IMR-90 (cell line): ENCODE results near the gene ZDHHC12. TPM values are rescaled to one million over a fixed set of nuclear protein-coding genes. Genes with fewer than 3 reads are reported as not detected.

Experiments used
- ATAC-seq: fragments of 200-7000 bp; cut with Tn5 transposase; 2 replicates; pipeline ENCODE4 v1.9.1; 2020; ENCODE audit warnings: low read depth, mild to moderate bottlenecking, moderate library complexity
- BruUV-seq: library from RNA; stranded (reverse); fragments of 400-500 nt; replicated peaks from 2 replicates; lab custom pipeline; 2021; lab: Mats Ljungman, UMichigan
- CTCF ChIA-PET: fragments of 300-600 bp; formaldehyde crosslinking; extraction: SDS; loops from one replicate; lab custom pipeline; 2021; ENCODE audit warnings: antibody characterized with exemption; lab: Yijun Ruan, JAX
- POLR2A ChIA-PET: fragments of 300-600 bp; sonication (Branson Sonifier 250); formaldehyde crosslinking; loops from one replicate; lab custom pipeline; 2022; ENCODE audit warnings: antibody characterized with exemption; ENCODE audit not compliant: unreplicated experiment; lab: Charles Lee
- DNase-seq: peaks from one replicate; pipeline ENCODE4 v3.0.0; 2013
- H2AFZ ChIP-seq: replicated peaks from 2 replicates; pipeline ENCODE3; 2013; ENCODE audit warnings: low read length, mild to moderate bottlenecking; ENCODE audit not compliant: poor library complexity
- H2AK5ac ChIP-seq: 2 replicates; pipeline ENCODE4 v1.6.1; 2013; ENCODE audit warnings: low read depth, low read length, inconsistent platforms
- H2AK9ac ChIP-seq: replicated peaks from 2 replicates; pipeline ENCODE3; 2013; ENCODE audit warnings: mild to moderate bottlenecking, low read depth, low read length, moderate library complexity; ENCODE audit not compliant: poor library complexity
- H2BK120ac ChIP-seq: 2 replicates; pipeline ENCODE4 v1.6.1; 2013; ENCODE audit warnings: low read depth, low read length, inconsistent platforms
- H2BK15ac ChIP-seq: 3 replicates; pipeline ENCODE4 v1.6.1; 2013; ENCODE audit warnings: low read depth, low read length, inconsistent platforms
- H2BK20ac ChIP-seq: 2 replicates; pipeline ENCODE4 v1.6.1; 2013; ENCODE audit warnings: low read depth, mild to moderate bottlenecking, inconsistent platforms, low read length, moderate library complexity
- H2BK5ac ChIP-seq: 2 replicates; pipeline ENCODE4 v1.6.1; 2013; ENCODE audit warnings: mild to moderate bottlenecking, low read depth, low read length, inconsistent platforms; ENCODE audit not compliant: poor library complexity, severe bottlenecking
- H3K14ac ChIP-seq: replicated peaks from 2 replicates; pipeline ENCODE4 v1.6.1; 2013; ENCODE audit warnings: low read depth, low read length, inconsistent platforms
- H3K18ac ChIP-seq: 2 replicates; pipeline ENCODE4 v1.6.1; 2013; ENCODE audit warnings: low read depth, low read length, control low read depth
- H3K23ac ChIP-seq: 2 replicates; pipeline ENCODE4 v1.6.1; 2013; ENCODE audit warnings: low read depth, low read length, inconsistent platforms
- H3K27ac ChIP-seq: 2 replicates; pipeline ENCODE4 v1.5.1; 2013; ENCODE audit warnings: mild to moderate bottlenecking, control low read depth, low read length; ENCODE audit not compliant: insufficient read depth
- H3K27me3 ChIP-seq: 2 replicates; pipeline ENCODE4 v1.6.1; 2013; ENCODE audit warnings: low read length; ENCODE audit not compliant: control insufficient read depth, insufficient read depth
- H3K36me3 ChIP-seq: 2 replicates; pipeline ENCODE4 v1.6.1; 2013; ENCODE audit warnings: low read length, mixed read lengths; ENCODE audit not compliant: control insufficient read depth, insufficient read depth
- H3K4ac ChIP-seq: 2 replicates; pipeline ENCODE4 v1.6.1; 2013; ENCODE audit warnings: low read depth, low read length, inconsistent platforms
- H3K4me1 ChIP-seq: 2 replicates; pipeline ENCODE4 v1.6.1; 2013; ENCODE audit warnings: low read length, mixed read lengths; ENCODE audit not compliant: control insufficient read depth, insufficient read depth
- H3K4me2 ChIP-seq: 2 replicates; pipeline ENCODE4 v1.6.1; 2013; ENCODE audit warnings: low read depth, mild to moderate bottlenecking, control low read depth, low read length, moderate library complexity
- H3K4me3 ChIP-seq: 2 replicates; pipeline ENCODE4 v1.5.1; 2013; ENCODE audit warnings: low read depth, mild to moderate bottlenecking, control low read depth, low read length, moderate library complexity; ENCODE audit not compliant: insufficient read depth
- H3K56ac ChIP-seq: 2 replicates; pipeline ENCODE4 v1.6.1; 2013; ENCODE audit warnings: low read length, inconsistent platforms; ENCODE audit not compliant: insufficient read depth; ENCODE audit errors: extremely low read depth
- H3K79me1 ChIP-seq, 2 experiments: 2 replicates each; pipeline ENCODE4 v1.6.1; 2013; ENCODE audit warnings: low read length in 2 of 2, inconsistent platforms in 1 of 2, low read depth in 1 of 2
- H3K9ac ChIP-seq: 2 replicates; pipeline ENCODE4 v1.6.1; 2013; ENCODE audit warnings: low read depth, low read length, control low read depth
- H3K9me1 ChIP-seq: 2 replicates; pipeline ENCODE4 v1.6.1; 2013; ENCODE audit warnings: low read length, inconsistent platforms; ENCODE audit not compliant: insufficient read depth
- H3K9me3 ChIP-seq: 2 replicates; pipeline ENCODE4 v1.6.1; 2013; ENCODE audit warnings: low read length; ENCODE audit not compliant: control insufficient read depth, insufficient read depth
- H4K20me1 ChIP-seq: 2 replicates; pipeline ENCODE4 v1.6.1; 2013; ENCODE audit warnings: low read length, inconsistent platforms; ENCODE audit not compliant: insufficient read depth
- H4K5ac ChIP-seq: 2 replicates; pipeline ENCODE4 v1.6.1; 2013; ENCODE audit warnings: mild to moderate bottlenecking, low read depth, low read length, control low read depth
- H4K8ac ChIP-seq, 2 experiments: 2 replicates each; pipeline ENCODE4 v1.6.1; 2013; ENCODE audit warnings: low read depth in 2 of 2, low read length in 2 of 2, control low read depth in 1 of 2, inconsistent platforms in 1 of 2
- H4K91ac ChIP-seq: 2 replicates; pipeline ENCODE4 v1.6.1; 2013; ENCODE audit warnings: low read depth, low read length, inconsistent platforms; ENCODE audit not compliant: insufficient read depth
- FOS ChIP-seq: fragments of 150-350 bp; IDR thresholded peaks from 2 replicates; pipeline ENCODE4 v1.6.1; 2016; ENCODE audit warnings: low read depth, low read length
- WGBS, 2 experiments: methylation state at CpG; one replicate each; pipeline versions ENCODE4 v1.1.5 to v1.1.7; 2013; ENCODE audit warnings: missing lambda C conversion rate in 2 of 2; ENCODE audit not compliant: insufficient read length in 1 of 2; ENCODE audit errors: extremely low coverage in 2 of 2; 5-methylcytosine and 5-hydroxymethylcytosine counted together
- dilution Hi-C: fragments of 300-500 bp; cut with HindIII; formaldehyde crosslinking; loops from one replicate; pipeline ENCODE4 v1.14.3; 2018; ENCODE audit warnings: low sequenced_read_pairs; ENCODE audit not compliant: unreplicated experiment
- in situ Hi-C: fragments of 300-500 bp; cut with MboI; formaldehyde crosslinking; loops from 3 replicates; pipeline ENCODE4 v1.14.3; 2019; ENCODE audit warnings: low sequenced_read_pairs, inconsistent platforms, mixed read lengths
- intact Hi-C: fragments of 100-400 bp; cut with micrococcal nuclease; formaldehyde crosslinking; loops from 2 replicates; pipeline ENCODE4 v1.10.0; 2022
- polyA plus RNA-seq, 3 experiments: library from polyadenylated mRNA; depleted of rRNA; stranded (reverse); fragments of >200 nt; gene quantifications; 2 replicates each; pipeline ENCODE4 v1.2.3, GENCODE V29; 2012; ENCODE audit warnings: low replicate concordance in 1 of 3
- total RNA-seq: library from RNA; depleted of rRNA; stranded (reverse); fragments of >200 nt; gene quantifications from 2 replicates; pipeline ENCODE4 v1.2.3, GENCODE V29; 2012

ZDHHC12 gene
- total and polyA plus RNA-seq, 2 of the 4 experiments (the other 2 are of a cell fraction), result 16.7 to 60.7 TPM

GRCh38 chr9:128719919-128720605 lies 3.9 kb downstream of the ZDHHC12 start:
- H2BK120ac ChIP-seq, result no peak overlapping the region
- no peak overlapping the region for H4K8ac ChIP-seq
- ATAC-seq (no peak), DNase-seq (no peak)
- peaks cover 4% of the 10 kb centered on the region; the same call in 1 of the 2 replicates for H3K4me1 ChIP-seq
- dilution Hi-C loops, result no loop called here
- peaks cover 3 to 15% of the 10 kb centered on the region in 2 experiments for H3K79me1 ChIP-seq
- ChIA-PET POLR2A (no interaction called here), CTCF (no interaction called here)
- H3K4ac ChIP-seq, result no peak overlapping the region
- no peak overlapping the region for H3K23ac ChIP-seq
- no peak overlapping the region for H3K9ac ChIP-seq
- no peak overlapping the region for H3K14ac ChIP-seq
- in situ Hi-C loops, result no loop called here
- H2AK5ac ChIP-seq, result no peak overlapping the region
- H4K5ac ChIP-seq, result no peak overlapping the region
- H3K4me3 ChIP-seq, result no peak overlapping the region
- intact Hi-C loops, result no loop called here
- no peak overlapping the region for H2BK20ac ChIP-seq
- H3K9me1 ChIP-seq, result peaks cover 9% of the 10 kb centered on the region
- H3K27ac ChIP-seq, result no peak overlapping the region
- peaks cover 3% of the 10 kb centered on the region for H3K36me3 ChIP-seq
- 97% methylated on average over 7 of the region's 30 CpGs; no CpG with 5 or more reads in 1 of the 2 experiments for WGBS, 2 experiments
- H2AK9ac ChIP-seq, result no peak overlapping the region
- H2AFZ ChIP-seq, result no peak overlapping the region
- H2BK15ac ChIP-seq, result no peak overlapping the region
- no peaks in the 10 kb centered on the region for H3K27me3 ChIP-seq
- no peak overlapping the region for H3K56ac ChIP-seq
- no peaks in the 10 kb centered on the region for H4K20me1 ChIP-seq
- H3K18ac ChIP-seq, result no peak overlapping the region
- H2BK5ac ChIP-seq, result no peak overlapping the region
- BruUV-seq, result no TSS peak
- no peak for TF ChIP-seq FOS
- H3K4me2 ChIP-seq, result no peak overlapping the region
- no peaks in the 10 kb centered on the region for H3K9me3 ChIP-seq
- no peak overlapping the region for H4K91ac ChIP-seq
